ENCODE data around the gene NOX5.

GRCh38 chr15:69092159-69092558 lies 77.7 kb downstream of the NOX5 start:
- TF ChIP-seq EP300 (IDR thresholded peaks at IDR 0.05) (no peak), CTCF (IDR thresholded peaks at IDR 0.05) (no peak), MAFK (IDR thresholded peaks at IDR 0.05; ENCODE audit: partially characterized antibody) (no peak), SREBF2 (IDR thresholded peaks at IDR 0.05) (no peak), CBX8 (IDR thresholded peaks at IDR 0.05) (no peak), MAX (IDR thresholded peaks at IDR 0.05) (no peak; the same call in 1 of the 2 replicates), POLR2A (IDR thresholded peaks at IDR 0.05; ENCODE audit: low read length) (no peak)

All from A549 (cell line).